Activated B cell treated with CpG ODN at 0.5 μM for 24 hours (primary cell): ENCODE data around the gene MARK3. TPM values are rescaled to one million over a fixed set of nuclear protein-coding genes. Genes with fewer than 3 reads are reported as not detected.
A peak's percentile ranks its signal among the peaks of the same experiment; 100 is the strongest.

Experiments used
- ATAC-seq: fragments of 200-7000 bp; cut with Tn5 transposase; one replicate; pipeline ENCODE4 v1.10.0; 2021; ENCODE audit warnings: low read depth, mild to moderate bottlenecking, moderate library complexity
- CTCF ChIA-PET: fragments of 350-600 bp; sonication (Branson Sonifier 250); formaldehyde crosslinking; loops from one replicate; lab custom pipeline; 2021; ENCODE audit warnings: antibody characterized with exemption; lab: Charles Lee
- POLR2A ChIA-PET: fragments of 350-600 bp; sonication (Branson Sonifier 250); formaldehyde crosslinking; loops from one replicate; lab custom pipeline; 2021; ENCODE audit warnings: antibody characterized with exemption; lab: Charles Lee
- DNase-seq: peaks from one replicate; pipeline ENCODE4 v3.0.0; 2022
- H3K27ac Mint-ChIP-seq: one replicate; pipeline ENCODE4 v1.8.0; 2020; ENCODE audit warnings: mixed read lengths
- H3K27me3 Mint-ChIP-seq: one replicate; pipeline ENCODE4 v1.8.0; 2021; ENCODE audit warnings: mixed read lengths
- H3K36me3 Mint-ChIP-seq: one replicate; pipeline ENCODE4 v1.8.0; 2021; ENCODE audit warnings: low read depth, mixed read lengths
- H3K4me1 Mint-ChIP-seq: one replicate; pipeline ENCODE4 v1.8.0; 2021; ENCODE audit warnings: mixed read lengths
- H3K4me3 Mint-ChIP-seq: one replicate; pipeline ENCODE4 v1.8.0; 2020; ENCODE audit warnings: mild to moderate bottlenecking, mixed read lengths
- H3K9me3 Mint-ChIP-seq: one replicate; pipeline ENCODE4 v1.8.0; 2020; ENCODE audit warnings: mixed read lengths
- intact Hi-C: fragments of 100-400 bp; cut with micrococcal nuclease; formaldehyde crosslinking; loops from one replicate; pipeline ENCODE4 v1.15.1; 2024
- total RNA-seq: library from RNA; stranded (reverse); gene quantifications from 2 replicates; pipeline ENCODE4 v1.2.3, GENCODE V29; 2022
- TF ChIP-seq, protein P1 (sequence below): fragments of 200-600 bp; IDR thresholded peaks from one replicate; pipeline ENCODE4 v1.8.0; 2022; ENCODE audit warnings: antibody characterized with exemption, mild to moderate bottlenecking

Gene MARK3
- total RNA-seq, 1 donor from 2014 or later, result 110 TPM

- Mint-ChIP-seq H3K4me3 (no peak overlapping the region), H3K4me1 (peaks cover 8% of the 10 kb centered on the region), H3K27me3 (no peaks in the 10 kb centered on the region), H3K36me3 (peaks cover 62% of the 10 kb centered on the region), H3K27ac (no peak overlapping the region), H3K9me3 (no peaks in the 10 kb centered on the region)
- CTCF ChIA-PET, result no interaction called here
- DNase-seq, result no peak
- intact Hi-C loops, result no loop called here
- POLR2A ChIA-PET, result no interaction called here
- no peak for ATAC-seq
- TF ChIP-seq, protein P1, sequence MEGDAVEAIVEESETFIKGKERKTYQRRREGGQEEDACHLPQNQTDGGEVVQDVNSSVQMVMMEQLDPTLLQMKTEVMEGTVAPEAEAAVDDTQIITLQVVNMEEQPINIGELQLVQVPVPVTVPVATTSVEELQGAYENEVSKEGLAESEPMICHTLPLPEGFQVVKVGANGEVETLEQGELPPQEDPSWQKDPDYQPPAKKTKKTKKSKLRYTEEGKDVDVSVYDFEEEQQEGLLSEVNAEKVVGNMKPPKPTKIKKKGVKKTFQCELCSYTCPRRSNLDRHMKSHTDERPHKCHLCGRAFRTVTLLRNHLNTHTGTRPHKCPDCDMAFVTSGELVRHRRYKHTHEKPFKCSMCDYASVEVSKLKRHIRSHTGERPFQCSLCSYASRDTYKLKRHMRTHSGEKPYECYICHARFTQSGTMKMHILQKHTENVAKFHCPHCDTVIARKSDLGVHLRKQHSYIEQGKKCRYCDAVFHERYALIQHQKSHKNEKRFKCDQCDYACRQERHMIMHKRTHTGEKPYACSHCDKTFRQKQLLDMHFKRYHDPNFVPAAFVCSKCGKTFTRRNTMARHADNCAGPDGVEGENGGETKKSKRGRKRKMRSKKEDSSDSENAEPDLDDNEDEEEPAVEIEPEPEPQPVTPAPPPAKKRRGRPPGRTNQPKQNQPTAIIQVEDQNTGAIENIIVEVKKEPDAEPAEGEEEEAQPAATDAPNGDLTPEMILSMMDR, result no peak
These were observed 110.6 kb downstream of the MARK3 start for GRCh38 chr14:103495854-103496253.

DNA sequence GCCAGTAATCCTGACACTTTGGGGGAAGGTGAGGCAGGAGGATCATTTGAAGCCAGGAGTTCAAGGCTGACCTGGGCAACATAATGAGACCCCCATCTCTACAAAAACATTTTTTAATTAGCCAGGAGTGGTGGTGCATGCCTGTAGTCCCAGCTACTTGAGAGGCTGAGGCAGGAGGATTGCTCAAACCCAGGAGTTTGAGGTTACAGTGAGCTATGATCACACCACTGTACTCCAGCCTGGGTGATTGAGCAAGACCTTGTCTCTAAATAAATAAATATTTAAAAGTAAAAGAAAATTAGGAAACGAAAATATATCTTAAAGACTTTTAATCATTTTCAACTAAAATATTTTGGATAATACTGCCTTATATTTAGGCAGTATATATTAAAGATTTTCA is 111.6 kb downstream of the MARK3 start:
- peaks cover 8% of the 10 kb centered on the region for H3K4me1 Mint-ChIP-seq
- CTCF ChIA-PET, result interaction anchor here (1.6 kb wide), 1 partner anchor 10 kb away, joined by 3 read pairs; no protein-coding TSS in a partner anchor
- ATAC-seq, result no peak

DNA sequence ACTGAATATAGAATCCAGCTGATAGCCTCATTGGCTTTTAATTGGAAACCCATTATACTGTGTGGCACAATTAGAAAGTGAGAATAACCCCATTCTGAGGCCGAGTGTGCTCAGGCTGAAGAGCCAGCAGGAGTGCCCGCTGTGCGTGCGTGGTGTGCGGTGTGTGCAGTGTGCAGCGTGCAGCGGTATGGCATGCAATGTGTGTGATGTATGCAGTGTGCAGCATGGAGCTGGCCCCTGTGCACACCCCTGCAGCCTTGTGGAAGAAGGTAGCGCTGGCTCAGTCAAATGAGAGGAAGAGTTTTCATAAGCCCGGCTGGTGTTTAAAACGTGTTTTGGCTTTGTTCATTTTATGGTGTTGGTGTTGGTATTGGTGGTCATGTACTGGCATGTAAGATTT is 114.5 kb downstream of the MARK3 start:
- CTCF ChIA-PET, result interaction anchor here (1.4 to 2.0 kb wide), 3 partner anchors 10 to 48 kb away, joined by 4 to 7 read pairs (median 5); no protein-coding TSS in a partner anchor
- Mint-ChIP-seq H3K27me3 (no peaks in the 10 kb centered on the region), H3K36me3 (peaks cover 74% of the 10 kb centered on the region), H3K9me3 (no peaks in the 10 kb centered on the region), H3K4me3 (no peak overlapping the region), H3K4me1 (peaks cover 8% of the 10 kb centered on the region), H3K27ac (no peak overlapping the region)
- intact Hi-C loops, result loop anchor here (1.0 kb wide), 2 partner anchors 19 to 47 kb away; no protein-coding TSS in a partner anchor
- TF ChIP-seq, protein P1, result no peak
- POLR2A ChIA-PET, result no interaction called here
- no peak for DNase-seq
- ATAC-seq, result peak; percentile 18

More for the DNA sequence above, 111.6 kb downstream of the MARK3 start:
- H3K27ac Mint-ChIP-seq, result no peak overlapping the region
- no peaks in the 10 kb centered on the region for H3K27me3 Mint-ChIP-seq
- TF ChIP-seq, protein P1, result no peak
- POLR2A ChIA-PET, result no interaction called here
- H3K36me3 Mint-ChIP-seq, result peaks cover 62% of the 10 kb centered on the region
- intact Hi-C loops, result no loop called here
- H3K9me3 Mint-ChIP-seq, result no peaks in the 10 kb centered on the region
- no peak for DNase-seq
- H3K4me3 Mint-ChIP-seq, result no peak overlapping the region

DNA sequence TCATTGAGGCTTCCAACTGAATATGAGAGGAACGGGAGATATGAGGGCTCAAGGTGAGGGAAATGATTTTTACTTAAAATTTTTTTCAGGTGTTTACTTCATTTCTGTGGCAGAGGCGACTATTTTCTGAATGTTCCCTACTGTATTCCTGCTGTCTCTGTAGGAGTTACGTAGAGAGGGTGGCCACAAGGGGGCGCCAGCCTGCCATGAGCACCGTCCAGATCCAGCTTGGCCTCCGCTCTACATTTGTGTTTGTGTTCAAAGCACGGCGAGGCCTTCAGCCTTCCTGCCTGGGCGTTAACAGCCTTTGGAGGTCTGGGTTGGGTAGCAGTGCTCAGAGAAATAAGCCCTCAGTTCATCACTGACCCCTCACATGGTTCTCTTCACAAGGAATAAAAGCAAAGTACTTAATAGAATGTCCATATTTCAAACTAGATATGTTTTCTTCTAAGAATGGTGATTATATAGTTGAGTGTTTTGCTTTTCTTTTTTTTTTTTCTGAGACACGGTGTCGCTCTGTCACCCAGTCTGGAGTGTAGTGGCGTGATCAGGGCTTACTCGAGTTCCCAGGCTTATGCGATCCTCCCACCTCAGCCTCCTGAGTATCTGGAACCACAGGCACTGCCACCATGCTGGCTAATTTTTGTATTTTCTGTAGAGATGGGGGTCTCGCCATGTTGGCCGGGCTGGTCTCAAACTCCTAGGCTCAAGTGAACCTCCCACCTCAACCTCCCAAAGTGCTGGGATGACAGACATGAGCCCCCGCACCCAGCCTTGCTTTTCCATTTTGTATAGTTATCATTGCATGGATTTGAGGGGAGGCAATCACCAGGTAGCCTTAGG is 115.2 kb downstream of the MARK3 start:
- H3K27me3 Mint-ChIP-seq, result no peaks in the 10 kb centered on the region
- no peak overlapping the region for H3K27ac Mint-ChIP-seq
- peaks cover 8% of the 10 kb centered on the region for H3K4me1 Mint-ChIP-seq
- H3K9me3 Mint-ChIP-seq, result no peaks in the 10 kb centered on the region
- ChIA-PET CTCF (interaction anchor here (0.6 to 2.0 kb wide), 5 partner anchors 11 to 54 kb away, joined by 3 to 7 read pairs (median 5); no protein-coding TSS in a partner anchor), POLR2A (no interaction called here)
- ATAC-seq, result peak; percentile 82
- TF ChIP-seq, protein P1, result peak; percentile 49
- H3K36me3 Mint-ChIP-seq, result peaks cover 75% of the 10 kb centered on the region
- DNase-seq, result peak; percentile 60
- intact Hi-C loops, result loop anchor here (1.0 kb wide), 2 partner anchors 18 to 46 kb away; no protein-coding TSS in a partner anchor
- no peak overlapping the region for H3K4me3 Mint-ChIP-seq
